Endodermal cell (in vitro differentiated cells): ENCODE results near the gene RNF123. TPM values are rescaled to one million over a fixed set of nuclear protein-coding genes. Genes with fewer than 3 reads are reported as not detected.

Experiments
- DNase-seq: peaks from one replicate; pipeline ENCODE4 v3.0.0-alpha.2; 2017
- H3K27ac ChIP-seq: 2 replicates; pipeline ENCODE4 v1.5.1; 2013; ENCODE audit warnings: mild to moderate bottlenecking, low read depth, low read length, moderate library complexity
- H3K27me3 ChIP-seq: 2 replicates; pipeline ENCODE4 v1.6.1; 2013; ENCODE audit warnings: mild to moderate bottlenecking, low read length, moderate library complexity; ENCODE audit not compliant: insufficient read depth, control insufficient read depth, poor library complexity, severe bottlenecking
- H3K36me3 ChIP-seq: 2 replicates; pipeline ENCODE4 v1.7.0; 2013; ENCODE audit warnings: mild to moderate bottlenecking, low read length, moderate library complexity; ENCODE audit not compliant: control insufficient read depth, insufficient read depth
- H3K4me1 ChIP-seq: one replicate; pipeline ENCODE4 v1.7.0; 2013; ENCODE audit warnings: low read length; ENCODE audit not compliant: control insufficient read depth, insufficient read depth
- H3K4me3 ChIP-seq: 2 replicates; pipeline ENCODE4 v1.5.1; 2013; ENCODE audit warnings: mild to moderate bottlenecking, low read length, moderate library complexity
- H3K9ac ChIP-seq: 2 replicates; pipeline ENCODE4 v1.6.1; 2013; ENCODE audit warnings: mild to moderate bottlenecking, low read length, moderate library complexity; ENCODE audit not compliant: poor library complexity, severe bottlenecking; ENCODE audit errors: extremely low read depth
- H3K9me3 ChIP-seq: 2 replicates; pipeline ENCODE4 v1.6.1; 2013; ENCODE audit warnings: mild to moderate bottlenecking, low read length, moderate library complexity; ENCODE audit not compliant: control insufficient read depth
- H3K27ac Mint-ChIP-seq: 2 replicates; pipeline ENCODE4 v1.8.0; 2020; ENCODE audit warnings: mixed read lengths
- H3K27me3 Mint-ChIP-seq: 2 replicates; pipeline ENCODE4 v1.8.0; 2021; ENCODE audit warnings: mild to moderate bottlenecking, mixed read lengths; ENCODE audit not compliant: insufficient read depth
- H3K36me3 Mint-ChIP-seq: 2 replicates; pipeline ENCODE4 v1.8.0; 2020; ENCODE audit warnings: low read depth, mixed read lengths
- H3K4me1 Mint-ChIP-seq: 2 replicates; pipeline ENCODE4 v1.8.0; 2020; ENCODE audit warnings: mixed read lengths
- H3K4me3 Mint-ChIP-seq: 2 replicates; pipeline ENCODE4 v1.8.0; 2020; ENCODE audit warnings: mild to moderate bottlenecking, moderate library complexity, mixed read lengths
- H3K9me3 Mint-ChIP-seq: 2 replicates; pipeline ENCODE4 v1.8.0; 2020; ENCODE audit warnings: mild to moderate bottlenecking, mixed read lengths
- WGBS, 2 experiments: methylation state at CpG; one replicate each; pipeline versions ENCODE4 v1.1.5 to v1.1.7; 2013; ENCODE audit warnings: missing lambda C conversion rate in 2 of 2, mixed read lengths in 1 of 2; ENCODE audit not compliant: insufficient coverage in 1 of 2, insufficient read length in 1 of 2; 5-methylcytosine and 5-hydroxymethylcytosine counted together
- total RNA-seq, 2 donors: library from RNA; stranded (reverse); fragmentation: NEBNext Ultra II Directional in 1 of 2; extraction: Animal tissue kit (Norgen Biotek cat#: 25700) in 1 of 2; gene quantifications; 2 replicates in 1 of 2; 3 replicates in 1 of 2; pipeline ENCODE4 v1.2.1, GENCODE V29; 2021
- TF ChIP-seq, protein P1 (sequence below): fragments of 200-600 bp; sonication (generic); conservative IDR thresholded peaks from 2 replicates; pipeline ENCODE4 v1.5.0; 2021; ENCODE audit warnings: antibody characterized with exemption, mild to moderate bottlenecking

Gene RNF123
- total RNA-seq, 2 donors from 2014 or later, result 47.3 to 47.6 TPM

DNA sequence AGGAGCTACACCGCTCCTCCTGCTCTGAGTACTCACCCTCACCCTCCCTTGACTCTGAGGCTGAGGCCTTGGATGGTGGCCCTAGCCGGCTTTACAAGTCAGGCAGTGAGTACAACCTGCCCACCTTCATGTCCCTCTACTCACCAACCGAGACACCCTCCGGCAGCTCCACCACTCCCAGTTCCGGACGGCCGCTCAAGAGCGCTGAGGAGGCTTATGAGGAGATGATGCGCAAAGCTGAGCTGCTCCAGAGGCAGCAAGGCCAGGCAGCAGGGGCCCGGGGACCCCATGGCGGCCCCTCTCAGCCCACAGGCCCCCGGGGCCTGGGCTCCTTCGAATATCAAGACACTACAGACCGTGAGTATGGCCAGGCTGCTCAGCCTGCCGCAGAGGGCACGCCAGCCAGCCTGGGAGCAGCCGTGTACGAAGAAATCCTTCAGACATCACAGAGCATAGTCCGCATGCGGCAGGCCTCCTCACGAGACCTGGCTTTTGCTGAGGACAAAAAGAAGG is 36.4 kb upstream of the RNF123 start:
- H3K36me3 Mint-ChIP-seq, result no peaks in the 10 kb centered on the region
- H3K9ac ChIP-seq, result no peak overlapping the region
- WGBS, 2 experiments, result 92 to 95% methylated on average over 19 to 21 of the region's 21 CpGs
- DNase-seq, result no peak
- no peaks in the 10 kb centered on the region for H3K9me3 Mint-ChIP-seq
- H3K27ac Mint-ChIP-seq, result no peak overlapping the region
- H3K4me3 Mint-ChIP-seq, result no peak overlapping the region
- no peaks in the 10 kb centered on the region for H3K9me3 ChIP-seq
- no peak overlapping the region for H3K4me3 ChIP-seq
- no peak overlapping the region for H3K27ac ChIP-seq
- H3K4me1 ChIP-seq, result no peaks in the 10 kb centered on the region
- no peaks in the 10 kb centered on the region for H3K4me1 Mint-ChIP-seq
- H3K36me3 ChIP-seq, result no peaks in the 10 kb centered on the region
- TF ChIP-seq, protein P1, sequence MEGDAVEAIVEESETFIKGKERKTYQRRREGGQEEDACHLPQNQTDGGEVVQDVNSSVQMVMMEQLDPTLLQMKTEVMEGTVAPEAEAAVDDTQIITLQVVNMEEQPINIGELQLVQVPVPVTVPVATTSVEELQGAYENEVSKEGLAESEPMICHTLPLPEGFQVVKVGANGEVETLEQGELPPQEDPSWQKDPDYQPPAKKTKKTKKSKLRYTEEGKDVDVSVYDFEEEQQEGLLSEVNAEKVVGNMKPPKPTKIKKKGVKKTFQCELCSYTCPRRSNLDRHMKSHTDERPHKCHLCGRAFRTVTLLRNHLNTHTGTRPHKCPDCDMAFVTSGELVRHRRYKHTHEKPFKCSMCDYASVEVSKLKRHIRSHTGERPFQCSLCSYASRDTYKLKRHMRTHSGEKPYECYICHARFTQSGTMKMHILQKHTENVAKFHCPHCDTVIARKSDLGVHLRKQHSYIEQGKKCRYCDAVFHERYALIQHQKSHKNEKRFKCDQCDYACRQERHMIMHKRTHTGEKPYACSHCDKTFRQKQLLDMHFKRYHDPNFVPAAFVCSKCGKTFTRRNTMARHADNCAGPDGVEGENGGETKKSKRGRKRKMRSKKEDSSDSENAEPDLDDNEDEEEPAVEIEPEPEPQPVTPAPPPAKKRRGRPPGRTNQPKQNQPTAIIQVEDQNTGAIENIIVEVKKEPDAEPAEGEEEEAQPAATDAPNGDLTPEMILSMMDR, result no peak
- no peaks in the 10 kb centered on the region for H3K27me3 ChIP-seq
- H3K27me3 Mint-ChIP-seq, result no peaks in the 10 kb centered on the region

DNA sequence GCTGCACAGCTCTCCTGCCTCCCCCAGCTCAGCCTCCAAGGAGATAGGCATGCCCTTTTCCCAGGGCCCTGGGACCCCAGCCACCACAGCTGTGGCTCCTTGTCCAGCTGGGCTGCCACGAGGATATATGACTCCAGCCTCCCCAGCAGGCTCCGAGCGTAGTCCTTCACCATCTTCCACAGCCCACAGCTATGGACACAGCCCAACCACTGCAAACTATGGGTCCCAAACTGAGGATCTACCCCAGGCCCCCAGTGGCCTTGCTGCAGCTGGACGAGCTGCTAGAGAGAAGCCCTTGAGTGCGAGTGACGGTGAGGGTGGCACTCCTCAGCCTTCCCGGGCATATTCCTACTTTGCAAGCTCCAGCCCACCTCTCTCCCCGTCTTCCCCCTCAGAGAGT is 35.7 kb upstream of the RNF123 start:
- WGBS, 2 experiments, result 84 to 93% methylated on average over 5 to 8 of the region's 8 CpGs
- H3K27me3 Mint-ChIP-seq, result no peaks in the 10 kb centered on the region
- DNase-seq, result no peak
- TF ChIP-seq, protein P1, result no peak
- Histone ChIP-seq H3K4me3 (no peak overlapping the region), H3K27ac (no peak overlapping the region), H3K9me3 (no peaks in the 10 kb centered on the region), H3K4me1 (no peaks in the 10 kb centered on the region), H3K9ac (no peak overlapping the region), H3K36me3 (no peaks in the 10 kb centered on the region), H3K27me3 (no peaks in the 10 kb centered on the region)
- H3K9me3 Mint-ChIP-seq, result no peaks in the 10 kb centered on the region
- no peak overlapping the region for H3K27ac Mint-ChIP-seq
- no peaks in the 10 kb centered on the region for H3K4me1 Mint-ChIP-seq
- H3K36me3 Mint-ChIP-seq, result no peaks in the 10 kb centered on the region
- no peak overlapping the region for H3K4me3 Mint-ChIP-seq

DNA sequence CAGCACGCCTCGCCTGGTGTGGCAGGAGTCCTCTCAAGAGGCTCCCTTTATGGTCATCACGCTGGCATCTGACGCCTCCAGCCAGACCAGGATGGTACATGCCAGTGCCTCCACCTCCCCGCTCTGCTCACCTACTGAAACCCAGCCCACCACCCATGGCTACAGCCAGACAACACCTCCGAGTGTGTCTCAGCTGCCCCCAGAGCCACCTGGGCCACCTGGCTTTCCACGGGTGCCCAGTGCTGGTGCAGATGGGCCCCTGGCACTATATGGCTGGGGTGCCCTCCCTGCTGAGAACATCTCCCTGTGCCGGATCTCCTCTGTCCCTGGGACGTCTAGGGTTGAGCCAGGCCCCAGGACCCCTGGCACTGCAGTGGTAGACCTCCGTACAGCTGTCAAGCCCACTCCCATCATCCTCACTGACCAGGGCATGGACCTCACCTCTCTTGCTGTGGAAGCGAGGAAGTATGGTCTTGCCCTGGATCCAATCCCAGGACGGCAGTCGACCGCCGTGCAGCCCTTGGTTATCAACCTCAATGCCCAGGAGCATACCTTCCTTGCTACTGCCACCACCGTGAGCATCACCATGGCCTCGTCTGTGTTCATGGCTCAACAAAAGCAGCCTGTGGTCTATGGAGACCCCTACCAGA is 35.1 kb upstream of the RNF123 start:
- H3K4me3 ChIP-seq, result no peak overlapping the region
- H3K9me3 ChIP-seq, result no peaks in the 10 kb centered on the region
- DNase-seq, result no peak
- H3K9me3 Mint-ChIP-seq, result no peaks in the 10 kb centered on the region
- TF ChIP-seq, protein P1, result no peak
- H3K27me3 ChIP-seq, result no peaks in the 10 kb centered on the region
- no peak overlapping the region for H3K27ac ChIP-seq
- no peaks in the 10 kb centered on the region for H3K36me3 ChIP-seq
- H3K27ac Mint-ChIP-seq, result no peak overlapping the region
- H3K36me3 Mint-ChIP-seq, result no peaks in the 10 kb centered on the region
- no peak overlapping the region for H3K9ac ChIP-seq
- H3K4me1 ChIP-seq, result no peaks in the 10 kb centered on the region
- H3K4me1 Mint-ChIP-seq, result no peaks in the 10 kb centered on the region
- no peaks in the 10 kb centered on the region for H3K27me3 Mint-ChIP-seq
- H3K4me3 Mint-ChIP-seq, result no peak overlapping the region
- WGBS, 2 experiments, result 87 to 91% methylated on average over 15 to 17 of the region's 17 CpGs
